ENCODE measurements around the gene OR2A42.
"Not testable (repeated sequence)": the region's sequence is repeated elsewhere in the genome, so short reads cannot be mapped to it uniquely, and the experiment has no call there.

- not testable (repeated sequence) for TF ChIP-seq CTCF (IDR thresholded peaks at IDR 0.05; ENCODE audit: low read length); EZH2 (optimal IDR thresholded peaks at IDR 0.05; ENCODE audit: low read depth, low read length); EZH2phosphoT487 (IDR thresholded peaks at IDR 0.05; ENCODE audit: low read length)
These were observed 51.6 kb downstream of the OR2A42 start for GRCh38 chr7:144187848-144188247.

All from MM.1S (cell line).